Sciatic nerve (tissue), 1 donor: ENCODE measurements around the gene STARD3. TPM values are rescaled to one million over a fixed set of nuclear protein-coding genes. Genes with fewer than 3 reads are reported as not detected.

ENCODE experiments used
- total RNA-seq: library from RNA; stranded (reverse); fragmentation: NEBNext Ultra II Directional; extraction: Animal tissue kit (Norgen Biotek cat#: 25700); gene quantifications from one replicate; pipeline ENCODE4 v1.2.1, GENCODE V29; 2021
- donor health status: DM: no; HTN: no; CAD: no.

STARD3 gene
- total RNA-seq, 1 donor from 2014 or later: 81.8 TPM

Other genes with a start within 250 kb of the STARD3 start
- 29.1 TPM for gene FBXL20, start 235.5 kb upstream of the STARD3 start, total RNA-seq
- gene MED1, start 185.9 kb upstream of the STARD3 start, total RNA-seq: 36.4 TPM
- gene CDK12, start 175.7 kb upstream of the STARD3 start, total RNA-seq: 65.2 TPM
- gene NEUROD2, start 29.2 kb upstream of the STARD3 start, total RNA-seq: not detected
- gene PPP1R1B, start 10.2 kb upstream of the STARD3 start, total RNA-seq: 3.3 TPM
- gene TCAP, start 28.2 kb downstream of the STARD3 start, total RNA-seq: 2.0 TPM
- gene PNMT, start 31.3 kb downstream of the STARD3 start, total RNA-seq: 1.3 TPM
- gene PGAP3, start 50.9 kb downstream of the STARD3 start, total RNA-seq: 16.0 TPM
- 131 TPM for gene ERBB2, start 62.9 kb downstream of the STARD3 start, total RNA-seq
- gene MIEN1, start 93.4 kb downstream of the STARD3 start, total RNA-seq: 18.5 TPM
- gene GRB7, start 100.8 kb downstream of the STARD3 start, total RNA-seq: 1.6 TPM
- 2.6 TPM for gene IKZF3, start 227.2 kb downstream of the STARD3 start, total RNA-seq
- gene ZPBP2, start 231.1 kb downstream of the STARD3 start, total RNA-seq: not detected